Umbilical cord (tissue), 2 donors: ENCODE results near the gene TMX4. TPM values are rescaled to one million over a fixed set of nuclear protein-coding genes. Genes with fewer than 3 reads are reported as not detected.
A peak's percentile ranks its signal among the peaks of the same experiment; 100 is the strongest.
"Not testable (repeated sequence)": the region's sequence is repeated elsewhere in the genome, so short reads cannot be mapped to it uniquely, and the experiment has no call there.

Source experiments
- DNase-seq: peaks from one replicate; pipeline ENCODE4 v3.0.0-alpha.2; 2015; ENCODE audit warnings: low spot score
- total RNA-seq: library from RNA; depleted of rRNA; stranded (reverse); fragments of >200 nt; gene quantifications from one replicate; pipeline ENCODE4 v1.2.3, GENCODE V29; 2014; ENCODE audit warnings: low replicate concordance; ENCODE audit not compliant: insufficient read depth

Gene TMX4
- 19.7 TPM for total RNA-seq

GRCh38 chr20:8019246-8019997 lies at the start of gene TMX4:
Gene TMX4 (minus strand): TSS chr20:8019761. CDS start chr20:8019613, 148 bp downstream.
- peak; percentile 98 for DNase-seq

GRCh38 chr20:8067082-8067481 lies 47.5 kb upstream of the TMX4 start:
- no peak for DNase-seq

GRCh38 chr20:8066662-8067061 lies 47.1 kb upstream of the TMX4 start:
- DNase-seq = no peak

- no peak for DNase-seq
These were observed 46.1 kb upstream of the TMX4 start for GRCh38 chr20:8065691-8066090.

GRCh38 chr20:8062756-8063155 lies 43.2 kb upstream of the TMX4 start:
- no peak for DNase-seq

GRCh38 chr20:8061861-8062518 lies 42.4 kb upstream of the TMX4 start:
- no peak for DNase-seq

- DNase-seq = no peak
These were observed 41.4 kb upstream of the TMX4 start for GRCh38 chr20:8060977-8061376.

- no peak for DNase-seq
These were observed 38.3 kb upstream of the TMX4 start for GRCh38 chr20:8057871-8058270.

- no peak for DNase-seq
These were observed 35.5 kb upstream of the TMX4 start for GRCh38 chr20:8055096-8055495.

GRCh38 chr20:8050157-8050837 lies 30.7 kb upstream of the TMX4 start:
- no peak for DNase-seq

- DNase-seq = no peak
These were observed 29.7 kb upstream of the TMX4 start for GRCh38 chr20:8049310-8049709.

GRCh38 chr20:8045946-8046345 lies 26.4 kb upstream of the TMX4 start:
- DNase-seq = no peak

GRCh38 chr20:8043687-8044282 lies 24.2 kb upstream of the TMX4 start:
- peak; percentile 64 for DNase-seq

GRCh38 chr20:8039042-8039441 lies 19.5 kb upstream of the TMX4 start:
- no peak for DNase-seq

- no peak for DNase-seq
These were observed 17.2 kb upstream of the TMX4 start for GRCh38 chr20:8036771-8037170.

GRCh38 chr20:8033151-8033841 lies 13.7 kb upstream of the TMX4 start:
- DNase-seq = no peak

- DNase-seq = no peak
These were observed 12.9 kb upstream of the TMX4 start for GRCh38 chr20:8032499-8032898.

- not testable (repeated sequence) for DNase-seq
These were observed 12.0 kb upstream of the TMX4 start for GRCh38 chr20:8031539-8031938.

- no peak for DNase-seq
These were observed 2.1 kb upstream of the TMX4 start for GRCh38 chr20:8021541-8022269.

- DNase-seq = peak; percentile 3
These were observed 936 bp upstream of the TMX4 start for GRCh38 chr20:8020314-8021079.
